ENCODE data around the gene PTN.

DNA sequence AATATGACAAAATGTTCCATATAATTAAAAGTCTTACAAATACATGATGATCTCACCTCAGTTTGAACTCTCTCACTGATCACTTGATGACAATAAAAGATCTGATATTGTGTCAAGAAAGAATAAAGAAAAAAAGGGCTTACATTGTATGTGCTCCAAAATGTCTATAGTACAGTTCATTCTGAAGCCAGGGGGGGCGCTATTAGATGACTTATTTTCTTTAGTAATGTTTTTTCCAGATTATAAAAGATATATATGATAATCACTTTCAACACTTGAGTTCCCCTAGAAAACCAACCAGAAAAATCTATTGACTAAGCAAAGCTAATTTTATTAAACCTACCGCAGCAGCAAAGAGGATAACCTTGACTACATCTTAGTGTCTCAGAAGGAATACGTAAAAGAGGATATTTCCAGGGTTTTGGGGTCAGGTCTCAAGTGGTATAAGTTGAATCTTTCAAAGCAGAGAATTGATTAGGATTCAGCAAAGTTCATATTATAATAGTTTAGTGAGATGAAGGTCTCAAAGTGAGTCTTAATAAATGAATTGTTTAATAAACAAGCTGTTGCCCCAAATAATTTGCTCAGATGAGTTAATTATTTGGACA, 55.8 kb downstream of the PTN start:
- TF ChIP-seq, protein P1, sequence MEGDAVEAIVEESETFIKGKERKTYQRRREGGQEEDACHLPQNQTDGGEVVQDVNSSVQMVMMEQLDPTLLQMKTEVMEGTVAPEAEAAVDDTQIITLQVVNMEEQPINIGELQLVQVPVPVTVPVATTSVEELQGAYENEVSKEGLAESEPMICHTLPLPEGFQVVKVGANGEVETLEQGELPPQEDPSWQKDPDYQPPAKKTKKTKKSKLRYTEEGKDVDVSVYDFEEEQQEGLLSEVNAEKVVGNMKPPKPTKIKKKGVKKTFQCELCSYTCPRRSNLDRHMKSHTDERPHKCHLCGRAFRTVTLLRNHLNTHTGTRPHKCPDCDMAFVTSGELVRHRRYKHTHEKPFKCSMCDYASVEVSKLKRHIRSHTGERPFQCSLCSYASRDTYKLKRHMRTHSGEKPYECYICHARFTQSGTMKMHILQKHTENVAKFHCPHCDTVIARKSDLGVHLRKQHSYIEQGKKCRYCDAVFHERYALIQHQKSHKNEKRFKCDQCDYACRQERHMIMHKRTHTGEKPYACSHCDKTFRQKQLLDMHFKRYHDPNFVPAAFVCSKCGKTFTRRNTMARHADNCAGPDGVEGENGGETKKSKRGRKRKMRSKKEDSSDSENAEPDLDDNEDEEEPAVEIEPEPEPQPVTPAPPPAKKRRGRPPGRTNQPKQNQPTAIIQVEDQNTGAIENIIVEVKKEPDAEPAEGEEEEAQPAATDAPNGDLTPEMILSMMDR (conservative IDR thresholded peaks at IDR 0.05; ENCODE audit: low read length): peak; percentile 44
- TF ChIP-seq EZH2phosphoT487 (IDR thresholded peaks at IDR 0.05; ENCODE audit: borderline replicate concordance): no peak
